ENCODE results near the gene SLC7A10. TPM values are rescaled to one million over a fixed set of nuclear protein-coding genes. Genes with fewer than 3 reads are reported as not detected.
"Not testable (repeated sequence)": the region's sequence is repeated elsewhere in the genome, so short reads cannot be mapped to it uniquely, and the experiment has no call there.

Gene SLC7A10
- total RNA-seq, 1 donor from 2014 or later: not detected

DNA sequence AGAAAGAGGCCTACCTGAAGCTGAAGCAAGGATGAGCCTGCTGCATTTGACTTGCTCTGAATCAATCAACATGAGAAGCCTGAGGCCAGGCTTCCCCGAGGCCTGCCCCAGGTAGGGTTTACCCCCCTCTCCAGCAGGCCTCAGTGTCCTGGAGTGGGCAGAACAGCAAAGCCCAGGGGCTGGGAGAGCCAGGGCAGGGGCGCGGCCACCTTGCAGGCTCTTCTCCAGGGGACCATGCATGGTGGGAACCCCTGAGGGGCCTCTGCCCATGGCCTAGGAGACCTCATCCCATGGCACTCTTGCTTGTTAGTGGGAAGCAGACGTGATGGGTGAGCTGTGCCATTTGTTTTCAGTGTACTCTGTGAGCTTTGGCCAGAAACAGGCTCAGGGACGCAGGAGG is 51.5 kb downstream of the SLC7A10 start:
- no peaks in the 10 kb centered on the region for H3K27me3 ChIP-seq (ENCODE audit: low read depth)

DNA sequence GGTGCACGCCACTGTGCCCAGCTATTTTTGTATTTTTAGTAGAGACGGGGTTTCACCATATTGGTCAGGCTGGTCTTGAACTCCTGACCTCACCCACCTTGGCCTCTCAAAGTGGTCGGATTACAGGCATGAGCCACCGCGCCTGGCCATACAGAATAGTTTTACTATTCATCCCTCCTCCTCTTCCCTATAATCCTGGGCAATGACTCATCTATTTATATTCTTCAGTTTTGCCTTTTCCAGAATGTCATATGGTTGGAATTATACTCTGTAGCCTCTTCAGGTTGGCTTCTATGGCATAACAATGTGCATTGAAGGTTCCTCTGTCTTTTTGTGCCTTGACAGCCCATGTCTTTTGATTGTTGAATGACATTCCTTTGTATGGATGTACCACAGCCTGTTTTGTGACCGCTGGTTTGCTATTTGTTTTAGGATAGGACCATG is 53.7 kb downstream of the SLC7A10 start:
- TF ChIP-seq, protein P1, sequence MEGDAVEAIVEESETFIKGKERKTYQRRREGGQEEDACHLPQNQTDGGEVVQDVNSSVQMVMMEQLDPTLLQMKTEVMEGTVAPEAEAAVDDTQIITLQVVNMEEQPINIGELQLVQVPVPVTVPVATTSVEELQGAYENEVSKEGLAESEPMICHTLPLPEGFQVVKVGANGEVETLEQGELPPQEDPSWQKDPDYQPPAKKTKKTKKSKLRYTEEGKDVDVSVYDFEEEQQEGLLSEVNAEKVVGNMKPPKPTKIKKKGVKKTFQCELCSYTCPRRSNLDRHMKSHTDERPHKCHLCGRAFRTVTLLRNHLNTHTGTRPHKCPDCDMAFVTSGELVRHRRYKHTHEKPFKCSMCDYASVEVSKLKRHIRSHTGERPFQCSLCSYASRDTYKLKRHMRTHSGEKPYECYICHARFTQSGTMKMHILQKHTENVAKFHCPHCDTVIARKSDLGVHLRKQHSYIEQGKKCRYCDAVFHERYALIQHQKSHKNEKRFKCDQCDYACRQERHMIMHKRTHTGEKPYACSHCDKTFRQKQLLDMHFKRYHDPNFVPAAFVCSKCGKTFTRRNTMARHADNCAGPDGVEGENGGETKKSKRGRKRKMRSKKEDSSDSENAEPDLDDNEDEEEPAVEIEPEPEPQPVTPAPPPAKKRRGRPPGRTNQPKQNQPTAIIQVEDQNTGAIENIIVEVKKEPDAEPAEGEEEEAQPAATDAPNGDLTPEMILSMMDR (IDR thresholded peaks at IDR 0.05; ENCODE audit: borderline replicate concordance): no peak
- intact Hi-C loops (cut with micrococcal nuclease): no loop called here

More for the DNA sequence above, 51.5 kb downstream of the SLC7A10 start:
- H3K4me1 ChIP-seq: peaks cover 47% of the 10 kb centered on the region
- DNase-seq: no peak
- no peaks in the 10 kb centered on the region for H3K36me3 ChIP-seq
- H3K27ac ChIP-seq (replicated peaks): no peak overlapping the region
- H3K4me3 ChIP-seq: no peak overlapping the region
- intact Hi-C loops (cut with micrococcal nuclease): no loop called here
- H3K9me3 ChIP-seq (replicated peaks): no peaks in the 10 kb centered on the region
- TF ChIP-seq, protein P1 (IDR thresholded peaks at IDR 0.05; ENCODE audit: borderline replicate concordance): no peak

DNA sequence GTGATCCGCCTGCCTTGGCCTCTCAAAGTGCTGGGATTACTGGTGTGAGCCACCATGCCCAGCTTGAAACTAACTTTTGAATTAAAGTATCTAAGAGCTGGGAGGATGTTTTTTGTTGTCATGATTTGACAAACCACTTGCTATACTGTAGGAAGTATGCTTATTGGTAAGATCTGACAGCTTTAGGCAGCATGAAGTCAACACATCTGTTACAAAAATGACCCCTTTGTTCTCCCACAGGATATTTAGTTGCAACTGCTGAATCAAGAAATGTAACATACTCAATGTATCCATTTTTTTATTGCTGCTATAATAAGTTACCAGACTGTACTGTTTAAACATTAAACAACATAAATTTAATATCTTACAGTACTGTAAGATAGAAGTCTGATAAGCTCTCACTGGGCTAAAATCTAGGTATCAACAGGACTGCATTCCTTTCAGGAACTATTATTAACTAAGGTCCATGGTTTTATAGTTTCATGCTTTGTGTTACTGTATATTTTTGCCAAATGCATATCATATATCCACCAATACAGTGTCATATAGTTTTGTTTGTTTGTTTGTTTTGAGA is 54.3 kb downstream of the SLC7A10 start:
- intact Hi-C loops (cut with micrococcal nuclease): no loop called here
- TF ChIP-seq, protein P1 (IDR thresholded peaks at IDR 0.05; ENCODE audit: borderline replicate concordance): no peak
- no peak overlapping the region for H3K4me3 ChIP-seq
- H3K36me3 ChIP-seq: no peaks in the 10 kb centered on the region
- peaks cover 26% of the 10 kb centered on the region for H3K4me1 ChIP-seq
- H3K9me3 ChIP-seq (replicated peaks): peaks cover 11% of the 10 kb centered on the region
- DNase-seq: no peak
- H3K27ac ChIP-seq (replicated peaks): no peak overlapping the region
- no peaks in the 10 kb centered on the region for H3K27me3 ChIP-seq (ENCODE audit: low read depth)

More for the DNA sequence above, 53.7 kb downstream of the SLC7A10 start:
- no peak overlapping the region for H3K27ac ChIP-seq (replicated peaks)
- H3K4me1 ChIP-seq: peaks cover 30% of the 10 kb centered on the region
- DNase-seq: no peak
- no peak overlapping the region for H3K4me3 ChIP-seq
- H3K36me3 ChIP-seq: no peaks in the 10 kb centered on the region
- H3K9me3 ChIP-seq (replicated peaks): peaks cover 10% of the 10 kb centered on the region
- no peaks in the 10 kb centered on the region for H3K27me3 ChIP-seq (ENCODE audit: low read depth)

DNA sequence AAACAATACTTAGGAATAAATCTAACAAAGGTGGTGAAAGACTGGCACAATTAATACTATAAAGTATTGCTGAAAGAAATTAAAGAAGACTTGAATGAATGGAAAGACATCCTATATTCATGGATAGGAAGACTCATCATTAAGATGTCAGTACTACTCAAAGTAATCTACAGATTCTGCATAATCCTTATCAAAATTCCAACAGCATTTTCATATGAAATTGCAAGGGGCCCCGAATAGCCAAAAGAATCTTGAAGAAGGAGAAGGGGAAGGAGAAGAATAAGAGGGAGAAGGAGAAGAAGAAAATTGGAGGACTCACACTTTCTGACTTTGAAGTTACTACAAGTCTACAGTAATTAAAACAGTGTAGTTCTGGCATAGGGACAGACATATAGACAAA is 57.1 kb downstream of the SLC7A10 start:
- Histone ChIP-seq H3K9me3 (replicated peaks) (peaks cover 11% of the 10 kb centered on the region), H3K27me3 (ENCODE audit: low read depth) (no peaks in the 10 kb centered on the region), H3K4me1 (peaks cover 9% of the 10 kb centered on the region), H3K4me3 (no peak overlapping the region), H3K36me3 (no peaks in the 10 kb centered on the region), H3K27ac (replicated peaks) (no peak overlapping the region)
- no peak for DNase-seq
- TF ChIP-seq, protein P1 (IDR thresholded peaks at IDR 0.05; ENCODE audit: borderline replicate concordance): no peak
- intact Hi-C loops (cut with micrococcal nuclease): no loop called here

DNA sequence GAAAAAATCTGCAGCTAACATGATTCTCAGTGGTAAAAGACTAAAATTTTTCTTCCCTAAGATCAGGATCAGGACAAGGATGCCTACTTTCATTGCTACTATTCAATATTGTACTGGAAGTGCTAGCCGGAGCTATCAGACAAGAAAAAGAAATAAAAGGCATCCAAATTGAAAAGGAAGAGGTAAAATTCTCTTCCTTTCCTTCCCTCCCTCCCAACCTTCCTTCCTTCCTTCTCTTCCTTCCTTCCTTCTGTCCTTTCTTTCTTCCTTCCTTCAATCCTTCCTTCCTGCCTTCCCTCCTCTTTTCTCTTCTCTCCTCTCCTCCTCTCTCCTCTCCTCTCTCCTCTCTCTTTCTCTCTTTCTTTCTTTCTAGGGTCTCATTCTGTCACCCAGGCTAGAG is 58.2 kb downstream of the SLC7A10 start:
- H3K27ac ChIP-seq (replicated peaks): no peak overlapping the region
- no peaks in the 10 kb centered on the region for H3K27me3 ChIP-seq (ENCODE audit: low read depth)
- no peaks in the 10 kb centered on the region for H3K36me3 ChIP-seq
- H3K4me1 ChIP-seq: no peaks in the 10 kb centered on the region
- DNase-seq: no peak
- H3K4me3 ChIP-seq: no peak overlapping the region
- TF ChIP-seq, protein P1 (IDR thresholded peaks at IDR 0.05; ENCODE audit: borderline replicate concordance): no peak
- H3K9me3 ChIP-seq (replicated peaks): peaks cover 11% of the 10 kb centered on the region
- intact Hi-C loops (cut with micrococcal nuclease): no loop called here

DNA sequence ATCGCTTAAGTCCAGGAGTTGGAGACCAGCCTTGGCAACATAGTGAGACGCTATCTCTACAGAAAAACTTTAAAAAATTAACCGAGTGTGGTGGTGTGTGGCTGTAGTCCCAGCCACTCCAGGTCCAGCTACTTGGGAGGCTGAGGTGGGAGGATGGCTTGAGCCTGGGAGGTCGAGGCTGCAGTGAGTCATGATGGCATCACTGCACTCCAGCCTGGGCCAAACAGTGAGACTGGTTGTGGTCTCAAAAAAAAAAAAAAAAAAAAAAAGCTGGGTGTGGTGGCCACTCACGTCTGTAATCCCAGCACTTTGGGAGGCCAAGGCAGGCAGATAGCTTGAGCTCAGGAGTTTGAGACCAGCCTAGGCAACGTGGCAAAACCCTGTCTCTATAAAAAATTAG is 59.6 kb downstream of the SLC7A10 start:
- H3K4me1 ChIP-seq; H3K27ac ChIP-seq (replicated peaks); H3K27me3 ChIP-seq (ENCODE audit: low read depth); H3K36me3 ChIP-seq; H3K4me3 ChIP-seq; DNase-seq; intact Hi-C loops (cut with micrococcal nuclease): not testable (repeated sequence)
- peaks cover 11% of the 10 kb centered on the region for H3K9me3 ChIP-seq (replicated peaks)
